HepG2 (cell line): ENCODE measurements around the gene MGAT2. TPM values are rescaled to one million over a fixed set of nuclear protein-coding genes. Genes with fewer than 3 reads are reported as not detected.
"Not testable (repeated sequence)": the region's sequence is repeated elsewhere in the genome, so short reads cannot be mapped to it uniquely, and the experiment has no call there.

Source experiments
- ATAC-seq: fragments of 200-7000 bp; cut with Tn5 transposase; 3 replicates; pipeline ENCODE4 v1.9.1; 2020; ENCODE audit warnings: mild to moderate bottlenecking, moderate library complexity
- BruUV-seq: library from RNA; stranded (reverse); fragments of 400-500 nt; replicated peaks from 2 replicates; lab custom pipeline; 2021; lab: Mats Ljungman, UMichigan
- CTCF ChIA-PET: fragments of 300-600 bp; formaldehyde crosslinking; extraction: SDS; loops from one replicate; lab custom pipeline; 2021; ENCODE audit warnings: low total read pairs, inconsistent platforms, low intra/inter-chr PET ratio; lab: Yijun Ruan, JAX
- POLR2A ChIA-PET: fragments of 350-600 bp; sonication (Branson Sonifier 250); formaldehyde crosslinking; loops from one replicate; lab custom pipeline; 2020; ENCODE audit warnings: antibody characterized with exemption, inconsistent platforms; lab: Yijun Ruan, JAX
- DNase-seq: peaks from one replicate; pipeline ENCODE4 v3.0.0-alpha.2; 2015; ENCODE audit warnings: low spot score
- FAIRE-seq: peaks from 3 replicates; lab custom pipeline; 2011; peaks lifted over from hg19 to GRCh38; lab: Jason Lieb, UNC
- H2AFZ ChIP-seq: one replicate; pipeline ENCODE4 v1.6.1; 2011; ENCODE audit warnings: low read length, inconsistent platforms
- H3K27ac ChIP-seq: fragments of 300-600 bp; 3 replicates; pipeline ENCODE4 v1.8.0; 2011; ENCODE audit warnings: mixed run types, mild to moderate bottlenecking, mixed read lengths, low read length, inconsistent platforms; ENCODE audit not compliant: insufficient read depth; ENCODE audit errors: extremely low read length
- H3K27me3 ChIP-seq, 2 experiments: fragments of 200-600 bp in 1 of 2; 2 replicates in 1 of 2; 3 replicates in 1 of 2; pipeline versions ENCODE4 v1.6.0 to v1.8.0; 2011; ENCODE audit warnings: low read length in 2 of 2, mild to moderate bottlenecking in 2 of 2, moderate library complexity in 2 of 2, inconsistent platforms in 1 of 2; ENCODE audit not compliant: insufficient read depth in 2 of 2, control insufficient read depth in 1 of 2
- H3K36me3 ChIP-seq, 2 experiments: fragments of 200-600 bp in 1 of 2; replicated peaks in 1 of 2; 2 replicates in 1 of 2; 3 replicates in 1 of 2; pipeline versions ENCODE4 v1.5.1 to v1.8.0; 2011; ENCODE audit warnings: low read length in 2 of 2, inconsistent platforms in 1 of 2; ENCODE audit not compliant: insufficient read depth in 2 of 2, control insufficient read depth in 1 of 2
- H3K4me1 ChIP-seq: 2 replicates; pipeline ENCODE4 v1.5.1; 2012; ENCODE audit warnings: low read length, inconsistent platforms; ENCODE audit not compliant: insufficient read depth
- H3K4me2 ChIP-seq: 2 replicates; pipeline ENCODE4 v1.6.0; 2011; ENCODE audit warnings: low read depth, low read length, inconsistent platforms
- H3K4me3 ChIP-seq, 3 experiments: fragments of 200-600 bp in 1 of 3; sonication (generic), shearing (Covaris generic) in 1 of 3; replicated peaks in 1 of 3; 2 replicates each; pipeline ENCODE4 v1.5.1; 2011 to 2016; ENCODE audit warnings: low read length in 3 of 3, inconsistent platforms in 2 of 3, low read depth in 2 of 3, mild to moderate bottlenecking in 2 of 3, control low read depth in 1 of 3, mixed read lengths in 1 of 3; ENCODE audit not compliant: insufficient read depth in 1 of 3
- H3K79me2 ChIP-seq: one replicate; pipeline ENCODE4 v1.6.1; 2011; ENCODE audit warnings: low read length, inconsistent platforms; ENCODE audit not compliant: insufficient read depth
- H3K9ac ChIP-seq: 2 replicates; pipeline ENCODE4 v1.6.0; 2011; ENCODE audit warnings: mild to moderate bottlenecking, low read depth, low read length, inconsistent platforms; ENCODE audit not compliant: insufficient read depth
- H3K9me3 ChIP-seq: 2 replicates; pipeline ENCODE4 v1.5.1; 2012; ENCODE audit warnings: mild to moderate bottlenecking, low read length
- H4K20me1 ChIP-seq: 2 replicates; pipeline ENCODE4 v1.6.0; 2011; ENCODE audit warnings: inconsistent platforms, mild to moderate bottlenecking, low read length, moderate library complexity; ENCODE audit not compliant: insufficient read depth
- ATF4 ChIP-seq, 2 experiments: fragments of 450-650 bp in 1 of 2; sonication (generic) in 1 of 2; formaldehyde crosslinking; IDR thresholded peaks; 2 replicates each; pipeline versions ENCODE4 v1.5.0 to v1.8.0; 2020 to 2022; ENCODE audit warnings: mild to moderate bottlenecking in 1 of 2, missing genetic modification reagents in 1 of 2
- ERF ChIP-seq: IDR thresholded peaks from 2 replicates; pipeline ENCODE4 v1.6.1; 2018; ENCODE audit warnings: missing biosample characterization, missing genetic modification reagents
- FOSL2 ChIP-seq: sonication (generic); formaldehyde crosslinking; IDR thresholded peaks from 2 replicates; pipeline ENCODE4 v1.4.0; 2020; ENCODE audit warnings: missing genetic modification reagents
- FOXP4 ChIP-seq: sonication (generic); formaldehyde crosslinking; IDR thresholded peaks from 2 replicates; pipeline ENCODE4 v1.4.0; 2020; ENCODE audit warnings: missing genetic modification reagents
- GATAD2A ChIP-seq: IDR thresholded peaks from 2 replicates; pipeline ENCODE4 v1.6.1; 2016
- KDM1A ChIP-seq: IDR thresholded peaks from 2 replicates; pipeline ENCODE4 v1.6.1; 2016; ENCODE audit warnings: missing compliant biosample characterization
- NR2C2 ChIP-seq: sonication (generic); formaldehyde crosslinking; IDR thresholded peaks from 2 replicates; pipeline ENCODE4 v1.4.0; 2020; ENCODE audit warnings: missing genetic modification reagents, mild to moderate bottlenecking, moderate library complexity, borderline replicate concordance
- TBL1XR1 ChIP-seq: fragments of 150-350 bp; IDR thresholded peaks from 2 replicates; pipeline ENCODE4 v1.6.1; 2014; ENCODE audit warnings: borderline replicate concordance, low read length; ENCODE audit not compliant: partially characterized antibody
- ZFP1 ChIP-seq: IDR thresholded peaks from 2 replicates; pipeline ENCODE4 v1.6.1; 2016
- ZGPAT ChIP-seq: IDR thresholded peaks from 2 replicates; pipeline ENCODE4 v1.6.1; 2016; ENCODE audit warnings: mild to moderate bottlenecking
- ZNF841 ChIP-seq: sonication (generic); formaldehyde crosslinking; IDR thresholded peaks from 2 replicates; pipeline ENCODE4 v1.8.1; 2023; ENCODE audit warnings: missing genetic modification reagents, borderline replicate concordance
- ZNF878 ChIP-seq: sonication (generic); formaldehyde crosslinking; IDR thresholded peaks from 2 replicates; pipeline ENCODE4 v1.8.1; 2023; ENCODE audit warnings: mild to moderate bottlenecking, missing genetic modification reagents, moderate library complexity
- WGBS: methylation state at CpG from one replicate; pipeline ENCODE4 v1.1.6; 2017; ENCODE audit warnings: low lambda C conversion rate; 5-methylcytosine and 5-hydroxymethylcytosine counted together
- in situ Hi-C: cut with HindIII; loops from 2 replicates; pipeline ENCODE4 v1.10.0; 2017; ENCODE audit warnings: low pct_unique_long_range_greater_than_20kb; ENCODE audit not compliant: extremely low pct_ligation_motif_present
- intact Hi-C: fragments of 100-400 bp; cut with micrococcal nuclease; formaldehyde crosslinking; loops from one replicate; pipeline ENCODE4 v1.10.0; 2022; ENCODE audit not compliant: unreplicated experiment
- polyA plus RNA-seq, 8 experiments: library from polyadenylated mRNA; depleted of rRNA in 3 of 8; stranded (reverse) in 7 of 8; unstranded in 1 of 8; fragments of >200 nt; fragmentation: Illumina TruSeq in 4 of 8; extraction: Trizol in 4 of 8; gene quantifications; 2 replicates each; pipeline versions ENCODE4 v1.2.1 to v1.2.3, GENCODE V29; 2011 to 2016; ENCODE audit warnings: low read depth in 4 of 8, missing spikeins in 1 of 8, mixed read lengths in 1 of 8; ENCODE audit not compliant: insufficient read depth in 1 of 8
- total RNA-seq, 5 experiments: library from RNA; depleted of rRNA; stranded (reverse); fragments of >200 nt; fragmentation: Illumina TruSeq; extraction: Trizol; gene quantifications; 2 replicates each; pipeline ENCODE4 v1.2.3, GENCODE V29; 2016; ENCODE audit warnings: low read depth in 1 of 5

MGAT2 gene
- total and polyA plus RNA-seq, 2 of the 13 experiments (the other 11 are each of a cell fraction or from before 2014, with no cell fraction given), result 12.9 to 51.9 TPM

GRCh38 chr14:49657500-49657899 is 36.9 kb downstream of the MGAT2 start:
- intact Hi-C loops, H3K4me2 ChIP-seq, H3K4me3 ChIP-seq, in situ Hi-C loops, DNase-seq, FAIRE-seq, H3K79me2 ChIP-seq, H3K27ac ChIP-seq, BruUV-seq, POLR2A ChIA-PET, H3K9ac ChIP-seq, H3K9me3 ChIP-seq, H3K27me3 ChIP-seq, H2AFZ ChIP-seq, CTCF ChIA-PET, ATAC-seq, H4K20me1 ChIP-seq: not testable (repeated sequence)
- WGBS, result 93% methylated on average over 6 of the region's 6 CpGs
- Histone ChIP-seq H3K4me1 (peaks cover 16% of the 10 kb centered on the region), H3K36me3 (peaks cover 0 to 13% of the 10 kb centered on the region in 2 experiments; a peak in 2 of 5 replicates)

- H3K27me3 ChIP-seq, result no peaks in the 10 kb centered on the region
- no peaks in the 10 kb centered on the region for H3K9me3 ChIP-seq
- no peaks in the 10 kb centered on the region for H4K20me1 ChIP-seq
- no peak overlapping the region for H3K4me3 ChIP-seq
- no peak overlapping the region for H3K9ac ChIP-seq
- in situ Hi-C loops (no loop called here), intact Hi-C loops (no loop called here)
- peaks cover 16% of the 10 kb centered on the region for H3K4me1 ChIP-seq
- DNase-seq (peak; percentile 85), ATAC-seq (peak; percentile 97), FAIRE-seq (no peak)
- WGBS, result 2% methylated on average over 2 of the region's 2 CpGs
- peak overlapping the region; percentile 64 for H3K27ac ChIP-seq
- ChIA-PET CTCF (no interaction called here), POLR2A (interaction anchor here (1.1 kb wide), 1 partner anchor 192 kb away, joined by 3 read pairs; the partner anchor contains the start of gene NEMF)
- no TSS peak for BruUV-seq
- H3K36me3 ChIP-seq, result peaks cover 0 to 15% of the 10 kb centered on the region in 2 experiments; a peak in 1 of 5 replicates
- H2AFZ ChIP-seq, result no peak overlapping the region
- H3K4me2 ChIP-seq, result no peak overlapping the region
- no peaks in the 10 kb centered on the region for H3K79me2 ChIP-seq
- TF ChIP-seq ERF (CRISPR knock-in tag) (0 out of 2 replicates have a peak, but pooled peaks have one; percentile 22), TBL1XR1 (peak; percentile 44), NR2C2 (CRISPR knock-in tag) (no peak), GATAD2A (CRISPR knock-in tag) (peak; percentile 91), FOSL2 (CRISPR knock-in tag) (peak; percentile 36; the same call in 1 of the 2 replicates), ATF4 (CRISPR knock-in tag; IDR thresholded peaks at IDR 0.05) (0 out of 4 replicates have a peak, but pooled peaks of 1 of the 2 experiments have one; percentile 19), ZGPAT (peak; percentile 52), ZFP1 (CRISPR knock-in tag) (0 out of 2 replicates have a peak, but pooled peaks have one; percentile 53), ZNF878 (peak; percentile 7; the same call in 1 of the 2 replicates), FOXP4 (CRISPR knock-in tag) (peak; percentile 64), KDM1A (no peak), ZNF841 (no peak)
These were observed 39.2 kb downstream of the MGAT2 start for GRCh38 chr14:49659526-49660455.
